Neural crest cell (in vitro differentiated cells): ENCODE measurements around the gene KLHL30. TPM values are rescaled to one million over a fixed set of nuclear protein-coding genes. Genes with fewer than 3 reads are reported as not detected.

Experiments
- DNase-seq: peaks from one replicate; pipeline ENCODE4 v3.0.0; 2021; ENCODE audit warnings: low read depth, mixed read lengths, low spot score
- H3K27ac Mint-ChIP-seq: one replicate; pipeline ENCODE4 v1.8.0; 2021; ENCODE audit warnings: mild to moderate bottlenecking, mixed read lengths; ENCODE audit not compliant: unreplicated experiment
- H3K27me3 Mint-ChIP-seq: 2 replicates; pipeline ENCODE4 v1.8.0; 2021; ENCODE audit warnings: low read depth, mild to moderate bottlenecking, mixed read lengths
- H3K36me3 Mint-ChIP-seq: 2 replicates; pipeline ENCODE4 v1.8.0; 2021; ENCODE audit warnings: low read depth, mild to moderate bottlenecking, mixed read lengths
- H3K4me1 Mint-ChIP-seq: 2 replicates; pipeline ENCODE4 v1.8.0; 2021; ENCODE audit warnings: mixed read lengths
- H3K4me3 Mint-ChIP-seq: one replicate; pipeline ENCODE4 v1.8.0; 2021; ENCODE audit warnings: mild to moderate bottlenecking, mixed read lengths
- H3K9me3 Mint-ChIP-seq: 2 replicates; pipeline ENCODE4 v1.8.0; 2021; ENCODE audit warnings: mixed read lengths
- total RNA-seq: library from RNA; stranded (reverse); gene quantifications from 2 replicates; pipeline ENCODE4 v1.2.1, GENCODE V29; 2021
- TF ChIP-seq, protein P1 (sequence below): fragments of 200-600 bp; sonication (generic); conservative IDR thresholded peaks from 2 replicates; pipeline ENCODE4 v1.5.0; 2021; ENCODE audit warnings: antibody characterized with exemption, mild to moderate bottlenecking

The KLHL30 gene
- total RNA-seq, 1 donor from 2014 or later: 0.23 TPM

DNA sequence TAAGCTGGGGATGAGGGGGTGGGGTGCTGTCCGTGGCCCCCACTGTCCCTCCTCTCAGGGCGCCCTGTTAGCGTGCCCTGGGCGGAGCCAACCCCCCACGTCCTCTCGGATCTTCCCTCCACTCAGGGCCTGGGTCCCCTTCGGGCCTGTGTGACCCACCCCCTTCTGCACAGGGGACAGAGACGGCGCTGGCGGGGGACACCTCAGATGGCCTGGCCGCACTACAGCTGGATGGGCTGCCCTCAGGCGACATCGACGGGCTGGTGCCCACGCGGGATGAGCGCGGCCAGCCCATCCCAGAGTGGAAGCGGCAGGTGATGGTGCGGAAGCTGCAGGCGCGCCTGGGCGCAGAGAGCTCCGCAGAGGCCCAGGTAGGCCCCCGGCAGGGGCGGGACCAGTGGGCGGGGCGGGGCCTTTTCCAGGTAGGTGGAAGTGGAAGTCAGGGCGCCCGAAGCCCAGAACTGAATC is 9.9 kb upstream of the KLHL30 start:
- Mint-ChIP-seq H3K36me3 (no peaks in the 10 kb centered on the region), H3K9me3 (no peaks in the 10 kb centered on the region), H3K27ac (no peak overlapping the region), H3K4me1 (no peaks in the 10 kb centered on the region), H3K27me3 (no peaks in the 10 kb centered on the region), H3K4me3 (no peak overlapping the region)
- no peak for DNase-seq
- TF ChIP-seq, protein P1, sequence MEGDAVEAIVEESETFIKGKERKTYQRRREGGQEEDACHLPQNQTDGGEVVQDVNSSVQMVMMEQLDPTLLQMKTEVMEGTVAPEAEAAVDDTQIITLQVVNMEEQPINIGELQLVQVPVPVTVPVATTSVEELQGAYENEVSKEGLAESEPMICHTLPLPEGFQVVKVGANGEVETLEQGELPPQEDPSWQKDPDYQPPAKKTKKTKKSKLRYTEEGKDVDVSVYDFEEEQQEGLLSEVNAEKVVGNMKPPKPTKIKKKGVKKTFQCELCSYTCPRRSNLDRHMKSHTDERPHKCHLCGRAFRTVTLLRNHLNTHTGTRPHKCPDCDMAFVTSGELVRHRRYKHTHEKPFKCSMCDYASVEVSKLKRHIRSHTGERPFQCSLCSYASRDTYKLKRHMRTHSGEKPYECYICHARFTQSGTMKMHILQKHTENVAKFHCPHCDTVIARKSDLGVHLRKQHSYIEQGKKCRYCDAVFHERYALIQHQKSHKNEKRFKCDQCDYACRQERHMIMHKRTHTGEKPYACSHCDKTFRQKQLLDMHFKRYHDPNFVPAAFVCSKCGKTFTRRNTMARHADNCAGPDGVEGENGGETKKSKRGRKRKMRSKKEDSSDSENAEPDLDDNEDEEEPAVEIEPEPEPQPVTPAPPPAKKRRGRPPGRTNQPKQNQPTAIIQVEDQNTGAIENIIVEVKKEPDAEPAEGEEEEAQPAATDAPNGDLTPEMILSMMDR: no peak

DNA sequence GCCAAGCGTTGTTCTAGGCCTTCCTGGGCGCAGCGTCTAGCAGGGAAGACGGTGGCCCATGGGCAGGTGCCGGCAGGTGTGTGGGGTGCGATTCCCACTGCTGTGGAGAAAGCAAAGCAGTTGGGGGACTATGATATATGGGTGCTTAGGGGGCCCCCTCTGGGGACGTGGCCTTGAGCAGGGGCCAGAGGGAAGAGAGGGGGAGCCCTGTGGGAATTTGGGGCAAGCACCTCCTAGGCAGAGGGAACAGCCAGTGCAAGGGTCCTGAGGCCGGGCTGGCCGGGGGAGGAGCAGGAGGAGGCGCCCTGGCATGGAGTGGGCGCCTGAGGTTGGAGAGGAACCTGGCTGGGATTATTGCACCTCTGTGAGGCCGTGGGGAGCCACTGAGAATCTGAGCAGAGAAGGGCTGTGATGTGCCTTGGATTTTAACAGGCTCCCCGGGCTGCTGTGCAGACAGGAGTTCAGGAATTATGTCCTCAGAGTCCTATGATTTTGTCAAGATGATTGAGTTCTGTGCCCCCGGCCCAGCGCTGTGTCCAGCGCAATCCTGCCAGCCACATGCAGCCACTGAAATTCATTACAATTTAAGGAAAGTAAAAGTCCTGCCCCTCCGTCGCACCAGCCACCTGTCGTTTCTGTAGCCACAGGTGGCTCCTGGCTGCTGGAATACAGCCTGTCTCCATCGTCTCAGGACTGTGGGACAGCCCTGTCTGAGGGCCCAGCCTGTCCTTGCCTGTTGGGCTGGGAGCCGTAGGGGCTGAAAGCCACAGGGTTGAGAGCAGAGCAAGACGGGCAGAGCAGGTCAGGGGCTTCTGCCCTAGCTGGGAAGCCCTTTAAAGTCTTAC is 9.1 kb upstream of the KLHL30 start:
- no peak for DNase-seq
- Mint-ChIP-seq H3K9me3 (no peaks in the 10 kb centered on the region), H3K36me3 (no peaks in the 10 kb centered on the region), H3K27me3 (no peaks in the 10 kb centered on the region), H3K27ac (no peak overlapping the region), H3K4me1 (no peaks in the 10 kb centered on the region), H3K4me3 (no peak overlapping the region)
- TF ChIP-seq, protein P1: no peak

DNA sequence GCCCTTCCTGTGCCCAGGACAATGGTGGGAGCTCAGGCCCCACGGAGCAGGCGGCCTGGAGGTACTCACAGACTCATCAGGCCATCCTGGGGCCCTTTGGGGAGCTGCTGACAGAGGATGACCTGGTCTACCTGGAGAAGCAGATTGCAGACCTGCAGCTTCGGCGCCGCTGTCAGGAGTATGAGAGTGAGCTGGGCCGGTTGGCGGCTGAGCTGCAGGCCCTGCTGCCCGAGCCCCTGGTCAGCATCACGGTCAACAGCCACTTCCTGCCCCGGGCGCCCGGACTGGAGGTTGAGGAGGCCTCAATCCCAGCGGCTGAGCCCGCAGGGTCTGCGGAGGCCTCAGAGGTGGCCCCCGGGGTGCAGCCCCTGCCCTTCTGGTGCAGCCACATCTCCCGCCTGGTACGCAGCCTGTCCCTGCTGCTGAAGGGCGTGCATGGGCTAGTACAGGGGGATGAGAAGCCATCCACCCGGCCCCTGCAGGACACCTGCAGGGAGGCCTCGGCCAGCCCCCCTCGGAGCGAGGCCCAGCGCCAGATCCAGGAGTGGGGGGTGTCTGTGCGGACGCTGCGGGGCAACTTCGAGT is 8.3 kb upstream of the KLHL30 start:
- TF ChIP-seq, protein P1: no peak
- Mint-ChIP-seq H3K27me3 (no peaks in the 10 kb centered on the region), H3K36me3 (no peaks in the 10 kb centered on the region), H3K27ac (no peak overlapping the region), H3K9me3 (no peaks in the 10 kb centered on the region), H3K4me3 (no peak overlapping the region), H3K4me1 (no peaks in the 10 kb centered on the region)
- DNase-seq: no peak

DNA sequence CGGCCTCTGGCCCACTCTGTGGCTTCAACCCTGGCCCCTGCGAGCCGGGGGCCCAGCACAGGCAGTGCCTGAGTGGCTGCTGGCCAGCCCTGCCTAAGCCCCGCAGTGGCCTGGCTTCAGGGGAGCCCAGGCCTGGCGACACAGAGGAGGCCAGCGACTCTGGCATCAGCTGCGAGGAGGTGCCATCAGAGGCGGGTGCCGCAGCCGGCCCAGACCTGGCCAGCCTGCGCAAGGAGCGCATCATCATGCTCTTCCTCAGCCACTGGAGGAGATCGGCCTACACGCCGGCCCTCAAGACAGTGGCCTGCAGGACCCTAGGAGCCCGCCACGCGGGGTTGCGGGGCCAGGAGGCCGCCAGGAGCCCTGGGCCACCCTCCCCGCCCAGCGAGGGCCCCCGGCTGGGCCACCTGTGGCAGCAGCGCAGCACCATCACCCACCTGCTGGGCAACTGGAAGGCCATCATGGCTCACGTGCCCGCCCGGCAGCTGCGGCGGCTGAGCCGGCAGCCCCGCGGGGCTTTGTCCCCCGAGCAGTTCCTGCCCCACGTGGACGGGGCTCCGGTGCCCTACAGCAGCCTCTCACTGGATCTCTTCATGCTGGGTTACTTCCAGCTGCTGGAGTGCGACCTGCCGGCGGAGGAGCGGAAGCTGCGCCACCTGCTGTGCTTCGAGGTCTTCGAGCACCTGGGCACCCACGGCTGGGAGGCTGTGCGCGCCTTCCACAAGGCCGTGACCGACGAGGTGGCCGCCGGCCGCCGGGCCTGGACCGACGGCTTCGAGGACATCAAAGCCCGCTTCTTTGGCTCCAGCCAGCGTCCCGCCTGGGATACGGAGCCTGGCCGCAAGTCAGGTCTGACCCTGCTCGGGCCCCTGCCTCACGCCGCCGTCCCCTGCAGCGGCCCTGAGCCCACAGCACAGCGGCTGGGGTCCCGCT is 7.5 kb upstream of the KLHL30 start:
- DNase-seq: no peak
- TF ChIP-seq, protein P1: no peak
- H3K27ac Mint-ChIP-seq: no peak overlapping the region
- H3K9me3 Mint-ChIP-seq: no peaks in the 10 kb centered on the region
- no peaks in the 10 kb centered on the region for H3K4me1 Mint-ChIP-seq
- H3K36me3 Mint-ChIP-seq: no peaks in the 10 kb centered on the region
- H3K4me3 Mint-ChIP-seq: no peak overlapping the region
- no peaks in the 10 kb centered on the region for H3K27me3 Mint-ChIP-seq

DNA sequence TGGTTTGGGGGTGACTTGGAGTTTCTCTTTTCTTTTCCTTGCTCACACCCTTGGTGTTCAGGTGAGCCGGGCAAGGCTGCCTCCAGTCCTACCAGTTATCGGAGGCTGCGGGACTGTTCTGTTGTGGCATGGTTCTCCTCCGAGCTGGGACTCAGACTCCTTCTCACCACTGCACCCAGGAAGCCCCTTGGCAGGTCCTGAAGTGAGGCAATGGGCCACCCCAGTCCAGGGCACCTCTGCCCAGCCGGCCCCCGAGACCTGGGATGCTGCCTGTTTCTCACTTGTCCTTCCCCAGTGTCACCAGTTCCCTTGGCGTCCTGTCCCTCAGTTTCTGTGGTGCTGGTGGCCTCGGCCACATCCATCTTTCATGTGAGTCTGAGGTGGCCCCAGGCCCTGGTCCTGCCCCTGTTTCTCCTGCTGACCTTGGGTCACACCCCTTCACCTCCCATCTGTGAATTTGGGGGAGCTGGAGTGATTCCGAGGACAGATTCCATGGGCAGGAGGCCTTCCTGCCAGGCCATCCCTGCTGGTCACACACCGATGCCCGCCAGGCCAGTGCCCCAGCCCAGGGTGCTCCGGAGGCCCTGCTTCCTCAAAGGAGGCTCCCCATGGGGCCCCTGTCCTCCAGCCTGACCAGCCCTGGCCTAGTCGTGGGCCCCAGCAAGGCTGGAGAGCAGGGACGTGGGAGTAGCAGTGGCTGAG is 6.6 kb upstream of the KLHL30 start:
- Mint-ChIP-seq H3K27ac (no peak overlapping the region), H3K4me3 (no peak overlapping the region), H3K36me3 (no peaks in the 10 kb centered on the region), H3K4me1 (no peaks in the 10 kb centered on the region), H3K27me3 (no peaks in the 10 kb centered on the region), H3K9me3 (no peaks in the 10 kb centered on the region)
- TF ChIP-seq, protein P1: no peak
- no peak for DNase-seq
